NT2/D1 (cell line): ENCODE results near the gene LEF1.

Experiments
- SUZ12 ChIP-seq: IDR thresholded peaks from 2 replicates; pipeline ENCODE4 v1.6.1; 2011; ENCODE audit not compliant: insufficient read length, insufficient read depth; ENCODE audit errors: extremely low read depth
- YY1 ChIP-seq: IDR thresholded peaks from 2 replicates; pipeline ENCODE4 v1.6.1; 2011; ENCODE audit not compliant: insufficient read length, insufficient read depth
- ZNF274 ChIP-seq: IDR thresholded peaks from 2 replicates; pipeline ENCODE4 v1.6.1; 2011; ENCODE audit warnings: mild to moderate bottlenecking, low read depth, low read length

DNA sequence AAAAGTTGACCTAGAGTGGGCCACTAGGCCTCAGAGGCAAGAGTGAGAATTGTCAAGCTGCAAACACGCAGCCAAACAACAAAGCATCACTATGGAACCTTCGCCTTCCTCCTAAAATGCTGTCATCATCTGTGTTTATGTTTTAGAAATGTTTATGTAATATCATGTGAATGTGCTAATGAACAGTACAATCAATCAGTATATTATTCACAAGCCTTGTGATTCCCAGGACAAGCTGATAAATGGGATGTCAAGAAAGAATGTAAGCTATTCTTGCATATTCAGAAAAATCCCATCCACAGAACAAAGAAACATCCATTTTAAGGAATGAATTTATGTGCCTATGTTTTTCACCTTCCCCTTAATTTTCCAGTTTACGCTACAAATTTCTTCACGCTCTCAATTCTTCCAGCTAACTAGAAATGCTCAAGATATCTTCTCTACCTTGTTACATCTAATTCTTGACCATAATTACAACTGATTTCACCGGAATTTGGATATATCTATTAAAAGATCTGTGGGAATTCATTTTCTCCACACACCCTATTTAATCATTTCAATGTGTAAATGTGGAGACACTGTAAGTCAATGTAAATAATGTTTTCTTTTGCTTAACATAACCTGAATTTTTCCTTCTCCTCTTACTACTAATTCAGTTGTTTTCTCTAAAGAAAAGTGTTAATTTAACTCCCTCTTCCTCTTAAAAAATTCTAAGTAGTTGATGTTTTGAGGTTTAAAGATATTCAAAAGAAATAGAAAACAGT lies 65.5 kb downstream of the LEF1 start:
- no peak for TF ChIP-seq ZNF274
- no peak for TF ChIP-seq YY1
- no peak for TF ChIP-seq SUZ12
